ENCODE data around the gene PLOD3.
"Not testable (repeated sequence)": the region's sequence is repeated elsewhere in the genome, so short reads cannot be mapped to it uniquely, and the experiment has no call there.

The PLOD3 gene

DNA sequence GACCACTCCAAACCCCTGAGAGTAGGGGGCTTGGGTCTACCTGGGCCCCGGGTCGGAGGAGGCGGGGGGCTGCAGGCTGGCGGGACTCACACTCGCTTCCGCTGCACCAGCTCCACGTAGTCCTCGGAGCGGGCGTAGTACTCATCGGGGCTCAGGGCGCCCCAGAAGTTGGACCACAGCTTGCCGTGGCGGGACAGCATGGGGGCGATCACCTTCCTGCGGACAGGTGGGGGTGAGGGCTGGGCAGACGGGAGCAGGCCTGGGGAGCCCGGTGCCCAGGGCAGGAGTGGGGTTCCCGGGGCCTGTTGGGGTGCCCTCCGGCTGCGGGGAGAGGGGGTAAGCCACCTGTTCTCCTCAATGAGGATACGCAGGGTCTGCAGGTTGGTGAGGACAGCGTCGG is 5.9 kb downstream of the PLOD3 start:
- no peak for DNase-seq

DNA sequence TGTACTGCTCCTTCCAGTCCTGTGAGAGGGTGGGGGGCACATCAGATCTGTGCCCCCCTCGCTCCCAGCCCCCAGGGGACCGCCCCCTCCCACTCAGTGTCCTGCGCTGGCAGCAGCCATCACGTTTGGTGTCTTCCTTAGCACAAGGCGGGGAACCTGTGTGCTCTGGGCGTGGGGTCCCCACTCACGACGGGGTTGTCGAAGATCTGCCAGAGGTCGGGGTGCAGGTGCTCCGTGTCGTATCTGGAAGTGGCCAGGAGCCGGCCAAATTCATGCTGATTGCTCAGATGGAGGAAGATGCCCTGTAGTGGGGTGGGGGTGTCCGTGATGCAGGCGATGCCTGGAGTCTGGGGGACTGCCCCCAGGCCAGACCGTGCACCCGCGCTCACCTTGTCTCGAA is 7.2 kb downstream of the PLOD3 start:
- DNase-seq, result no peak

DNA sequence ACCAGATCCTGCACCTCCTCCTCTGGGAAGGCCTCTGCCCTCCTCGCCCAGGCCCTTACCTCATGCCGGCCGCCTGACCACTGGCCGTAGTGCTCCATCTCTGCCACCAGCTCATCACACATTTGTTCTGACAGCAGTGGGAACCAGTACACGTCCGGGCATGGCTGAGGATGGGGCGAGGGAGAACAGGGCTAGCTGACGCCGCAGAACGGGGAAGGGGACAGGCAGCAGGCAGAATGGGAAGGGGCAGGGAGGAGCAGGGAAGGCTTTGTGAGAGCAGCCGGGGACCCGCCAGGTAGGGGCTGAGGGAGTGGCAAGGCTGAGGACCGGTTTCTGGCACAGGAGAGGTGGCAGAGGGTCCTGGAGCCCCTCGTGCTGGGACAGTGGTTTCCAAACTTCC is 8.6 kb downstream of the PLOD3 start:
- DNase-seq, result no peak

DNA sequence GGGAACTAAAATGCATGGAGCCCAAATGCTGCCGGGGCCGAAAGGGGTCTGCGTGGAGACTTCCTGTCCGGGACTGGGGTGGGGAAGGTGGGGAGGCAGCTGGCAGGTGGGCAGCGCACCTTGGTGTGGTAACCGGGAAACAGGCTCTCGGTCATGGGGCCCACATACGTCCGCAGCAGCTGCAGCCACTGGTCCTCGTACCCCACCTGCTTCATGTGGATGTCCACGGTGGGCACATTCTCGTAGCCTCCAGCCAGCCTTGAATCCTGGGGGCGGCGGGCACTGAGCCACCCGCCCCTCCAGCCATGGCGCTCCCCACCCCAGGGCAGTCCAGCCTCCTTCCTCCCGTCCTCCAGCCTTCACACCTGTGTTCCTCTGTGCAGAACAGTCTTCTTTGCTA is 9.9 kb downstream of the PLOD3 start:
- DNase-seq, result no peak

DNA sequence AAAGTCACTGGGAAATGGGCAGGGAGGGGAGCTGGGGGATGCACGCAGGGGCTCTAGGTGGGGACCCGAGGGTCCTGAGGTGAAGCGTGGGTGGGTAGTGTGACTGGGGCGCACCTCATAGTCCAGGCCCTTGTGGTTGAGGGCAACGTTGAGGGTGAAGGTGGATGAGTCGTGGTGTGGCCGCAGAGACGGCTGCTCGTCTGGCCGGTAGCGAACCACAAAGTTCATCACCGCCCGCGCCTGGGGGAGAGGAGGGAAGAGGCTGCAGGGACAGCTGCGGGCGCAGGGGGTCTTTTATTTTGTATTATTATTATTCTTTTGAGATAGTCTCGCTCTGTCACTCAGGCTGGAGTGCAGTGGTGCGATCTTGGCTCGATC is 10.7 kb downstream of the PLOD3 start:
- no peak for DNase-seq

DNA sequence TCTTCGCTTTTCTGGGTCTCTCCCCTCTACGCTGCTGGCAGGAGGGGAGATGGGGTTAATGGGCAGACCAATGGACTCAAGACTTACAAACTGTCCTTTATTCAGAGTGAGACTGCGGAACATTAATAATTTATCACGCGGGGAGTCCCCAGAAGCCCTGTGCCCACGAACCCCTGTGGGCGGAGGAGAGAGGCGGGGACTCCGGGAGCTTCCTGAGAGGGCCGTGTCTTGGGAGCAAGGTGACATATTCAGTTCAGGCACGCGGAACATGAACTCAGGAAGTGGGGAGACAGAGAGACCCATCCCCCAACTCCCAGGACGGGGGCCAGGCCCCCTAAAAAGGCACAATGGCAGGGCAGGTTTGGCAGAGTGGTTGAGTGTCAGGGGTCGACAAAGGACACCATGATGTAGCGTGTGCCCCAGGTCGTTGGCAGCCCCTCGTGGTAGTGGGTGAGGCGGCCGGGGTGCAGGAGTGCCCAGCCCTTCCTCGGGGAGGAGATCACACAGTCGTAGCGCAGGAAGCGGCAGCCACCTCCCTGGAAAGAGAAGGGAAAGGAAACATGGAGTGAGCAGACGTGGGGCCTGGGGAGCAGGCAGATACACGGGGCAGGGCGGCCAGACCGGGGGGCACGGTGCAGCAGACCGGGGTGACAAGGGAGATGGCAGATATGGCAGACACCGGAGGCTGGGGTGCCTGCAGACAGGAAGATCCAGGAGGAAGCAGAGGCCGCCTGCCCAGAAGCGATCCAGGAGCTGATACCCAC is 11.3 kb downstream of the PLOD3 start:
- DNase-seq, result no peak

DNA sequence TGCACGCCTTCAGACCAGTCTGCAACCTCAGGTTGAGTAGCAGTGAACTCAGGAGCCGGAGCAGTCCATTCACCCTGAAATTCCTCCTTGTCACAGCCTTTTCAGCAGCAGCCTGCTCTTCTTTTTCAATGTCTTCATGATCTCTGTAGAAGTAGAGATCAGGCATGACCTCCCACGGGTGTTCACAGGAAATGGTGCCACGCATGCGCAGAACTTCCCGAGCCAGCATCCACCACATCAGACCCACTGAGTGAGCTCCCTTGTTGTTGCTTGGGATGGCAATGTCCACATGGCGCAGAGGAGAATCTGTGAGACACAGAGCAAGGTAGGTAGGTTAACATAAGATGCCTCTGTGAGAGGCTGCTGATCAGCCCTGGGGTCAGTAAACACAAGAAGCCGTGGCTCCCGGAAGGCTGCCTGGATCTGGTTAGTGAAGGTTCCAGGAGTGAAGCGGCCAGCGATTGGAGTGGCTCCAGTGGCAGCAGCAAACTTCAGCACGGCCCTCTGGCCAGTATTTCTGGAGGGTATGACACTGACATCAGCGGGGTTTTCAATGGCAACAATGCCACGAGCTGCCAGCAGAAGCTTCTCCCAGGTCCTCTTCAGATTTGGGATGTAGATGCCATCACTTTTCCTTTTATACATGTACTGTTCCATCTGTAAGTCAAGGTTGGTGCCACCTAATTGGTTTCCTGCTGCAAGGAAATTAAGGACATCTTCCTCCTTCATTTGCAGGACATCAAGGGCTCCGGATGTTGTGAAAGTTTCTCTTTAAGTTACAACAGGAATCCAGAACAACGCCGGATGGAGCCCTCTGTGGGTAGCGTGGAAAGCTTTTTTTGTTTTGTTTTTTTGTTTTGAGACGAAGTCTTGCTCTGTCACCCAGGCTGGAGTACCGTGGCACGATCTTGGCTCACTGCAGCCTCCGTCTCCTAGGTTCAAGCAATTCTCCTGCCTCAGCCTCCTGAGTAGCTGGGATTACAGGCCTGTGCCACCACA is 13.3 kb downstream of the PLOD3 start:
- not testable (repeated sequence) for DNase-seq

DNA sequence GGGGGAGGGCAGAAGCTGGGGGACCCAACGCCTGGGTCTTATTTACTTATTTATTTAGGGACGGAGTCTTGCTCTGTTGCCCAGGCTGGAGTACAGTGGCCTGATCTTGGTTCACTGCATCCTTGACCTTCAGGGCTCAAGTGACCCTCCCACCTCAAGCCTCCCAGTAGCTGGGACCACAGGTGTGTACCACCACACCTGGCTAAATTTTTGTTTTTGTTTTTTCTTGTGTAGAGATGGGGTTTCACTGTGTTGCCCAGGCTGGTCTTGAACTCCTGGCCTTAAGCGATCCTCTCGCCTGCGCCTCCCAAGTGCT is 14.8 kb downstream of the PLOD3 start:
- DNase-seq, result no peak

DNA sequence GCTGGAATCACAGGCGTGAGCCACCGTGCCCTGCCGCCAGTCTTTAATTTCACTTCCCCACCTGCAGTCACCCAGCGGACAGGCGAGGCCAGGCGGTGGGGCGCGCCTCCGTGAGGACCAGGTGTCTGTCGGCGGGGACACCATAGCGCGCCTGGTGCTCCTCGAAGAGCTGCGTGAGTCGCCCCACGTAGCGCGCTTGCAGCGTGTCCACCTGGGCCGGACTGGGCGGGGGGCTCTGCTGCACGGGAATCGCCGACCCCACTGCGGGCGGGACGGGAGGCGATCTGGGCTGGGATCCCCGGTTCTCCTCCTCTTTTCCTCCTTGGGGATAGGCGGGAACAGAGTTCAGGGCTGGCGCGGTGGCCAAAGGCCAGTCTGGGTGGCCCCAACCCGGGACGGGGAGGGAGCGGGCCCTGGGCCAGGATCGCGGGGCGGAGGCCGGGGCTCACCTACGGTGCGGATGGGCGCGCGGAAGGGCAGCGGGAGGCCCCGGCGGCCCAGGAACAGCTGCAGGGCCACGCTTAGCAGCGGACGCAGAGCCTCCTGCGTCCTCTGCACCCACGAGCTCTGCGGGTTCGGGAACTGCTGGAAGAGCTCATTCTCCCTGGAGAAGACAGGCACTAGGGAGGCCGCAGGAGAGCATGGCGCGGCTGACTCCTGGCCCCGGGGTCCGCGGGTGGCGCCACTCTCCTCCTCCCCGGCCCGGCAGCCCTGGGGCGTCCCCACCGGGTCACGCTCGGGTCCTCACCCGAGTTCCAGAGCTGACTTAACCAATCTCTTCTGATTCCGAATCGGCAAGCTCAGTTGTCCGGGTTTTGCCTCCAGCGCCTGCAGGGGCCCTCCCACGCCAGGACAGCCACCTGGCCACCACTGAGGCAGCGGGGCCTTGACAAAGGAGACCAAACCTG is 15.4 kb downstream of the PLOD3 start:
- DNase-seq, result peak in 1 of 2 experiments; percentile 43

DNA sequence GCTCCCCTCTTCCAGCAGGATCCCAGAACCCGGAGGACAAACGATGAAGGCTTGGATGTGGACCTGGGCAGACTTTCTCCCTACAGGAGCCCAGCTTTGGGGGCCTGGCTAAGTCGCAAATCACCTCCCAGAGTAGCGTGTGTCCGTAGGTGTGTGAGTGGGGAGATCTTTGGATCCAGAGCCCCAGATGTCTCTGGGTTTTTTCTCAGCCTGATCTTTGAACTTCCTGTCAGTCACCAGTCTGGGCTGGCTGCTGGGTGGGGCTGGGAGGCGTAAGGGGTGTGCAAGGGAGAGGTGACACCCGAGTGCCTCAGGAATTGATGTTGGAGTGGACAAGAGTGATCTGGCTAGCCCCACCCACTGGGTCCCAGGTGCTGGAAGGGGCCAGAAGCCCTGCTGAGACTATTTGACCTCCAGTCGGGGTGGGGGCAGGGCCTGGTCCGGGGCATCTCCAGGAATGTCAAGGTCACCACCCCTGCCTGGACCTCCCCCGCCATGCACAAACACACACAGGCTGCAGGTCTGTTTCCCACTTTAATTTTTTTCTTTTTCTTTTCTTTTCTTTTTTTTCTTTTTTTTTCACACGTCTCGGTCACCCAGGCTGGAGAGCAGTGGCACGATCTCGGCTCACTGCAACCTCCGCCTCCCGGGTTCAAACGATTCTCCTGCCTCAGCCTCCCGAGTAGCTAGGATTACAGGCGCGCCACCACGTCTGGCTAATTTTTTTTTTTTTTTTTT is 16.4 kb downstream of the PLOD3 start, which contains the start of gene MOGAT3:
MOGAT3 (minus strand) TSS at position 175 of the 738 bp plus-strand sequence. CDS start 182 bp downstream, outside the sequence.
- no peak for DNase-seq

DNA sequence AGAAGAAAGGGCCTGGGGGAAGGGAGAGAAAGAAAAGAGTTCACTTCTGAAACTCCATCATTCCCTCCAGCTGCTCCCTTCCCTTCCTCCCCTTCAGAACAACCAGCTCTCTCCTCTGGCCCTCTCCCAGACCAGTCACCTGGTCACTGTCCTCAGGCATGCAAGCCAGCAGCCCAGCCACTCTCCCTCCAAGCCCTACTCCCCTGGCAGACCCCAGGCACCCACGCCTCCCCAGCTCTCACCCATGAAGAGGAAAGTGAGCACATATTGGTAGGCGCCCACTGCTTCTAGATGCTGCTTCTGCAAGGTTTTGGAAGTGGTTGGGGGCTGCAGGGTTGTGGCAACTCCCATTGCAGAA is 16.9 kb downstream of the PLOD3 start:
- DNase-seq, result no peak

DNA sequence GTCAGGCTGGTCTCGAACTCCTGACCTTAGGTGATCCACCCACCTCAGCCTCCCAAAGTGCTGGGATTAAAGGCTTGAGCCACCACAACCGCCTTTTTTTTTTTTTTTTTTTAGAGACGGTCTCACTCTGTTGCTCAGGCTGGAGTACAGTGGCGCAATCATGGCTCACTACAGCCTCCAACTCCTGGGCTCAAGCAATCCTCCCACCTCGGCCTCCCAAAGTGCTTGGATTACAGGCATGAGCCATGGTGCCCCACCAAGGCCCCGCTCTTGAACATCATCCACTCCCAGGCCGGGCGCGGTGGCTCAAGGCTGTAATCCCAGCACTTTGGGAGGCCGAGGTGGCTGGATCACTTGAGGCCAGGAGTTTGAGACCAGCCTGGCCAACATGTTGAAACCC is 17.9 kb downstream of the PLOD3 start:
- DNase-seq, result not testable (repeated sequence)

DNA sequence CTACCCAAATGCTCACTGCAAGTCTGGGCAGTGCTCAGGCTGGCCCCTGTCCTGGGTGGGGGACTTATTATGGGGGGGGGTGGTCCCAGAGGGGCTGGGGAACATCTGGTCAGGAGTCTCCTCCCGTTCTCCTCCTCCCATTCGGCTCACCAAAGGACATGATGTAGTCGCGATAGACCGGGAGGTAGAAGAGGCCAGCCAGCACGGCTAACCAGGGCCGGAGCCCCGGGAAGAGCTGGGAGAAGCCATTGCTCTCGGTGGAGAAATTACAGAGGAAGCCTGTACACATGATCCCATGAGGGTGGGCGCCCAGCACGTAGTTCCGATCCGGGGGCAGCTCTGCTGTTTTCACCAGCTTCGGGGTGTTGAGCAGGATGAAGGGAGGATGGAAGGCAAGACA is 18.9 kb downstream of the PLOD3 start:
- no peak for DNase-seq

DNA sequence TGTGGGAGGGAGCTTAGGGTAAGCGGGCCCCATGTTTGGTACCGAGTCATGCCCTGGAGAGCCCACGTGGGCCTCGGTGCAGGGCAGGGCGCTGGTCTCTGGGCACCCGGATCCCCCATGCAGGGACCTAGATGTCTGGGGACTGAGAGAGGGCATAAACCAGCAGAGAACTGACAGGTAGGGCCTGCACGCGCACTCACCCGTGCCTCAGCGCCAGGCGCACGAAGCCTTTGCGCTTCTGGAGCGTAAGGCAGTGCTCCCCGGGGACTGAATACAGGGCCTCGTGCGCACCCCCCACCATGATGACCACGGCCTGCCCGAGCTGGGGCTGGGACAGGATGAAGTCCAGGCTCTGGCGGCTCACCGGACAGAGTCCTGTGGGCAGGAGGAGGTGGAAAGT is 19.4 kb downstream of the PLOD3 start:
- no peak for DNase-seq

DNA sequence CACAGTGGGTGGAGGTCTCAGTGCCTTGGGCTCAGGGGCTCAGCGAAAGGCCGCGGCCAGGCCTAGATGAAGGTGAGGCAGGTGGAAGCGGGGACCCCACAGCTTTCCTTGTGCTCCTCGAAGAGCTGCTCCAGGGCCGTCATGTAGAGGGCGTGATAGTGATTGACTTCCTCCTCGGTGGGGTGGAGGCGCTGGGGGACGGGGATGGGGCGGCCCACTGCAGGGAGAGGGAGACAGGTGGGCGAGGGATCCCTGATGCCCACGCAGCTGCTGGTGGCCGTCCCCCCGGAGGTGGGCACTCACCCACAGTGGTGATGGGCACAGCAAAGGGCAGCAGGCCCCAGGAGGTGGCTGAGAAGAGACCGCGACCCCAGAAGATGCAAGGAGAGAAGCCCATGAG is 21.5 kb downstream of the PLOD3 start:
- DNase-seq, result no peak

DNA sequence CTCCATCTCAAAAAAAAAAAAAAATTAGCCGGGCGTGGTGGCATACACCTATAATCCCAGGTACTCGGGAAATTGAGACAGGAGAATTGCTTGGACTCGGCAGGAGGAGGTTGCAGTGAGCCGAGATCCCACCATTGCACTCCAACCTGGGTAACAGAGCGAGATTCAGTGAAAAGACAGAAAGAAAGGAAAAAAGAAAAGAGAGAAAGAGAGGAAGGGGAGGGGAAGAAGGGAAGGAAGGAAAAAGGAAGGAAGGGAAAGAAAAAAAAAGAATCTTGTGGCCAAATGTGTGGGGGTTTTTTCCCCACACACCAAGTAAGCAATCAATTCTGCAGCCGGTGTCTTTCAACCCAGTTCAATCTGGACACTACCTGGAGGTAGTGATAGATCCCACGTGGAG is 28.3 kb downstream of the PLOD3 start:
- DNase-seq, result no peak

DNA sequence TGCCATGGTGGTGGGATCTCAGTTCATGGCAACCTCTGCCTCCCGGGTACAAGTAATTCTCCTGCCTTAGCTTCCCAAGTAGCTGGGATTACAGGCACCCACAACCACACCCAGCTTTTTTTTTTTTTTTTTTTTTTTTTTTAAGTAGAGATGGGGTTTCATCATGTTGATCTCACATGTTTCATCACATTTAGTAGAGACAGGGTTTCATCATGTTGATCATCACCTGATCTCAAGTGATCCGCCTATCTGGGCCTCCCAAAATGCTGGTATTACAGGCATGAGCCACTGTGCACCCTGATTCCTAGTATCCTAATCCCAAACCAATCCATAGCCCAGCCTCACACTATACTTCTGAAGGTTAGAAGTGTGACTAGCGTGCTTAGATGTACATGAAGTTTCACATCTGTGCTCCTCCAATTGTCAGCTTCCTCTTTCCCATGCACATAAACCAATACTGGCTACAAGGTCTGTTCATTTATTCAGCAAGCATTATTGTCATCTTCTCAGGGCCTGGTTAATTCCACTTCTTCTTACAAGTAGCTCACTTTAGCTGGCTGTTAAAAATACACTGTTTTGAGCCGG is 30.4 kb downstream of the PLOD3 start:
- no peak for DNase-seq

DNA sequence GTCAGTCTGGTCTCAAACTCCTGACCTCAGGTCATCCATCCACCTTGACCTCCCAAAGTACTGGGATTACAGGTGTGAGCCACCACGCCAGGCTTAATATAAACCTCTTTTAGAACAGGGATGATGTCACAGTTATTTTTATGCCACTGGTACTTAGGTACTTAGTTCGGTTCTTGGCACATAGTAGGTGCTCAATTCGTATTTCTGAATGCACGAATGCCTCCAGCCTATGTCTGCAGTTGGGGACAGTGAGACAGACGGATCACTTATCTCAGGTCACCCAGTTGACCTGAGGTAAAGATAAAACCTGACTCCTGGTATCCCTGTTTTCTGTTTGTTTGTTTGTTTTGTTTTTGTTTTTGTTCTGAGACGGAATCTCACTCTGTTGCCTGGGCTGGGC is 31.2 kb downstream of the PLOD3 start:
- no peak for DNase-seq

DNA sequence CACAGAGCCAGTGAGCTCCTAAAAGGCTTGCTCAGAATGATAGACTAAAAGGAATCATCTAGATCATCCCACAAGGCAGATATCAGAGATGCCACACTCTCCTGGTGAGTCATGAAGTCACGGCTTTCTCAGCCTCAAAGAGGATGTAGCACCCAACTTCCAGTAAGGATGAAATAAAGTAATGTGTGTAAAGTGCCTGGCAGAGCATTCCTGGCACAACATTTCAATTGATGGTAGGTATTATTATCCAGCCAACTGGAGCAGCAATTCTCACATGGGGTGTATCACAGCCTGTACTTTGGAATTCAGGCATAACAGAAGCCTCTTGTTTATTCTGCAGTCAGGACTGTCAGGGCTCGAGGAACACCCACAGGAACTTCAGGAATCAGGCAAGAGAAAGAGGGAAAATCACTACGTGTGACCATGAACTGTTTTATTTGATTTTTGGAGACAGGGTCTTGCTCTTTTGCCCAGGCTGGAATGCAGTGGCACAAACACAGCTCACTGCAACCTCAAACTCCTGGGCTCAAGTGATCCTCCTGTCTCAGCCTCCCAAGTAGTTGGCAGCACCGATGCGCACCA is 32.0 kb downstream of the PLOD3 start:
- DNase-seq, result no peak

DNA sequence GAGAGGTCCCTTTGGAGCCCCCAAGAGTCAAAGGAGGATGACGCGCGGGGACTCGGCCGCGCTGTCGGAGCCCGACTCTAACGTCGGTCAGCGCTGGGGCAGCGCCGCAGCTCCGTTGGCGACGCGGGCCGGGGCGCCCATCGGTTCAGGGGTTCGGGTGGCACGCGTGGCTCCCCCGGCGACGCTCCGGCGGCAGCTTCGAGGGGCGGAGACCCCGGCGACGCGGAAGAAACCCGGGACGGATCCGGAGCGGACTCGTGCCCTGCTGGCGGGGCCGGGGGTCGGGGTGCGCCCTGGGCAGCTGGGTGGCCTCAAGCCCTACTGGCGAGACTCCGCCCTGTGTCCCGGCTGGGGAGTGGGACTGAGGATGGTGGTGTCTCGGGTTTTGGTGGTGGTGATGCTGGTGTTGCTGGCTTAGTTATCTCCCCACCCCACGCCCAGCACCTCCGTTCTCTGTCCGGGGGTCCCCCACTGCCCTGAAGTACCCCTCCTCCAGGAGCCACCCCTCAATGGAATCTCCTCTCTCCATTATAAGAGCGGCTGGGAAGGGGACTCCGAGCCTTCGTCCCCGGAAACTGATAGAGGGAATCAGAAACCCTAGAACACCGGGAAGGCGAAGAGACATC is 37.1 kb downstream of the PLOD3 start, which contains the start of gene NAT16:
NAT16 (minus strand) TSS at position 164 of the 626 bp plus-strand sequence. CDS start 5,486 bp downstream, outside the sequence.
- no peak for DNase-seq

DNA sequence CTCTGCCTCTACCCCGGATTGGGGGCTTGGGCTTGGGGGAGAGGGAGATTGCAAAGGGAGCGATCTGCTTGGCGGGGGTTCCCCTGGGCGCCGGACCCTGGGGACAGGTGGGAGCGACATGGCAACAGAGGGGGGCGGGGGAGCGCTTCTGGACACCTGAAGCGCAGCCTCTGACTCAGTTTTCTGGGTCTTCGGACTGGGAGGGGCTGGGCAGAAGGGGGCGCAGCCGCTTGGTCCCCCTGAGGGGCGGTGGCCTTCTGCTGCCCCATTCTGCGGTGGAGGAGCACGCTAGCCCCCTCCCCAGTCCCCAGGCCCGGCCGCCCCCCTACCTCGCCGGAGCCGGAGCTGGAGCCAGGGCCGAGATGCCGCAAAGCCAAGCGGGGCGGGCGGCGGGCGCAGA is 37.7 kb downstream of the PLOD3 start:
- DNase-seq, result no peak

Measured in NCI-H526 (cell line).